ENCODE data around the gene RRP1. TPM values are rescaled to one million over a fixed set of nuclear protein-coding genes. Genes with fewer than 3 reads are reported as not detected.
"Not testable (repeated sequence)": the region's sequence is repeated elsewhere in the genome, so short reads cannot be mapped to it uniquely, and the experiment has no call there.

The RRP1 gene
- total RNA-seq, 1 donor: 16.2 TPM

DNA sequence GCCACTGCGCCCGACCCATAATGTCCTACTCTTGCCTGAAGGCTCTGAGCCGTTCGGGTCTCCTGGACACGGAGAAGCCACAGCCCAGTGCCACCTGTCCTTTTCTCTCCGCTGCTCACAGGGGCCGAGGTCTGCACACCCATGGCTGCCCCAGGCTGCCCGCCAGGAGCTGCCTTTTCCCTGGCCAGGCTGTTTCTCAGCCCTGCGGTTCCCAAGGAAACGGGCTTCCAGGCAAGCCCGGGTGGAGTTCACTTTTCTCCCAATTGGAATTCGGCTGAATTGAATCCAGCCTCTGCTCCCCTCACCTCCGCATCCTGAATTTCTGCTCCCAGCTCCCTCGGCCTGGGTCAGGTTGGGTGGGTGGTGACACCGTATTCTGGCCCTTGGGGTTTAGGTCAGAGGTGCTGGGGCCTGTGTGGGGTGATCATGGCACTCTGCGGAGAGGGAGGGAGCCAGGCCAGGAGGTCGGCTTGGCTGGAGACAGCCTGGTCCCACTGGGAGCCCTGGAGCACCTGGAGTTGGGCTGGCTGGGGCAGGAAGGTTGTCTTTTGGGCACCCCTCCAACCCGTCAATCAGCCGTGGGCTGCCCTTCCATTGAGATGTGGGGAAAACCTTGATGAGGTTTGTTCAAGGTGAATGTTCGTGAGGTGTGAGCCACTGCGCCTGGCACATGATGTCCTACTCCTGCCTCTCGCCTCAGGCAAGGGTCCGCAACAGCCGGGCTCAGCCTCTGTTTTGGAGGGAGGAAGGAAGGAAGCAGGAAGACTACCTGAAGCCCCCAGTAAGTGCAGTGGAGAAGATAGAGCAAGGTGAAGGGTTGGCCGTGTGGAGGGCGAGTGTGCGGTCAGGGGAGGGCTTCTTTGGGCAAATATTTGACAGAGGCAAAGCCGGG, 25.1 kb downstream of the RRP1 start:
- DNase-seq (ENCODE audit: low read depth in 2 of 3, low spot score in 2 of 3): no peak

DNA sequence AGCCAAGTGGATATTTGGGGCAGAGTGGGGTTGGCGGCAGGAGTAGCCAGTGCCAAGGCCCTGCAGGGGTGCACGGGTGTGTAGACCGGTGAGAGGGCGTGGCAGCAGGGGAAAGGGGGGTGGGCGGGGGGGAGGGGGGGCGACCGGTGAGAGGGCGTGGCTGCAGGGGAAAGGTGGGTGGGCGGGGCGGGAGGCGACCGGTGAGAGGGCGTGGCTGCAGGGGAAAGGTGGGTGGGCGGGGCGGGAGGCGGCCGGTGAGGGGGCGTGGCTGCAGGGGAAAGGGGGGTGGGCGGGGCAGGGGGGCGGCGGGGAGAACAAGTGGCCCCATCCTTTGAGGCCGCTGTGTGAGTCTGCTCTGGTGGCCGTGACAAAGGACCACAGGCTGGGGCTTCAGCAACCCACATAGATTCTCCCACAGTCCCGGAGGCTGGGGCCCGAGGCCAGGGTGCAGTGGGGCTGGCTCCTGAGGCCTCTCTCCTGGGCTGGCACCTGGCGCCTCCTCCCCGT, 25.8 kb downstream of the RRP1 start:
- DNase-seq (ENCODE audit: low read depth in 2 of 3, low spot score in 2 of 3): no peak

DNA sequence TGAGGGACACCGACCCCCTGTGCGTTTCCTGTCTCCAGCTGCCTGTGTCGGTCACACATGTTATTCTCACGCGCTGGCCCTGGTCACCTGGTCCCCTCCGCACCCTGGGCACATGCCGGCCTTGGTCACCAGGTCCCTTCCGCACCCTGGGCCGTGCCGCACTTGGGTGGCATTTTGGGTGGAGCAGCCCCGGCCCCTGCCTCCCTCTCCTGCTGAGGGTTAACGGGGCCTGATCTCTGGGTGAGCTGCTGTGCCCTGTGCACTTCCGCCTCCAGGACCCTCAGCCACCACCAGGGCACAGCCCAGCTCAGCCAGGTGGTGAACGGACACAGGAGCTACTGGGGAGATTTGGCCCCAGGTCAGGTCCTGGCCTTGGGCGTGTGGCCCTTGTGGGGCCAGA, 26.6 kb downstream of the RRP1 start:
- no peak for DNase-seq (ENCODE audit: low read depth in 2 of 3, low spot score in 2 of 3)

DNA sequence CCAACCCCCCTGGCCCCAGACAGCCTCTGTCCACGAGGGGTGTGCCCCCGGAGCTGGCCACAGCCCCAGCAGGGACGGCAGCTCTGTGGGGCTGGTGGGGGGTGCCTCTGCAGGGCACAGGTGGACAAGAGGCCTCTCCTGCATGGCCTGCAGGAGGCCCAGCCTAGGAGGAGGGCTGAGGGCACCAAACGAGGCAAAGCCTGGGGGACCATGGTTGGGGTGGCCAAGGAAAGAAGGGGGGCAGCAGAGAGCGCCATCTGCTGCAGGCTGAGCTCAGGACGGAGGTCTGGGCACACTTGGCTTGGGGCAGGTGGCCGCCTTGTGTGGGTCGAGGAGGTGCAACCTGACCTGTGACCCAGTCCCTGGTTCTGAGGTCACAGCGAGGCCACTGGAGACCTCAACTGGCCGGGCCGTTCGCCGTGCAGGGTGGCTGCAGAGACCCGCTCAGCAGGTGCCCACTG, 27.3 kb downstream of the RRP1 start:
- DNase-seq (ENCODE audit: low read depth in 2 of 3, low spot score in 2 of 3): no peak

DNA sequence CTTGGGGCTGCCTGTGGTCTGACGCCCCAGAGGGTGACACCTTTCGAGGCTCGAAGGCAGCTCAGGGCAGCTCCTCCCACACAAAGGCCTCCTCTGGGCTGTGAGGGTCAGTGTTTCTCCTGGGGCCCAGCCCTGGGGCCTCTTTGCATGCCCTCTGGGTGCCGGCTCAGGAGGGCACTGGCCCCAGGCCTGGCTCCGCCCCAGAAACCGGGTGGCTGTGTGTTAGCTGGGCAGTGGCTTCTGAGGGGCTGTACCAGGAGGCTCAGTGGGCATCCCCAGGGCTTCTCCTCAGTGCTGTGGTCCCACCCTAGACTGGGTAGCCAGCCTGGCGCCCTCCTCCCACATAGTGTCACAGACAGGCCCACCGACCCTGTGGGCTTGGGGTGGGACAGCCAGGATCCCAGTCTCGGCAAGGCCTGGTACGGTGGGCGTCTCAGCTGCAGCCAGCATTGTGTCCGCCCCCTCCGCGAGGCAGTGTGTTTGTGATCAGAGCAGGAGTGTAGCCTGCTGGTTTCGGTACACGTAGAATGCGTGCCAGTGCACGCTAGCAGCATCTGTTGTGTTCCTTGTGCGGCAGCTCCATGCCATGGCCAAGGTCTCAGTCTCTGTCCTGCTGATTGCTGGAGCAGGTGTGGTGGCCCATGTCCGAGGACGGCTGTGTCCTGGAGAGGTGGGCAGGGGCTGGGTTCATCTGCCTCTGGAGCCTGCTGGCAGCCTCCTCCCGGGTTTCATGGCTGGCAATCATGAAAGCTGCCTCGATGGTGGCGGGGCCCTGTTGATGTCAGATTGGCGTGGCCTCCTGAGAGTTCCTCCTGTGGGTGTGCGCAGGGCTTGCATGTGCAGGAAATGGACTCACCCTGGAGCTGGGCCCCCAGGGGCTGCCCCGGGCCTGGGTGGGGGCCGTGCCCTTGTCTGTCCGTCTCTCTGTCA, 28.0 kb downstream of the RRP1 start:
- DNase-seq (ENCODE audit: low read depth in 2 of 3, low spot score in 2 of 3): no peak

DNA sequence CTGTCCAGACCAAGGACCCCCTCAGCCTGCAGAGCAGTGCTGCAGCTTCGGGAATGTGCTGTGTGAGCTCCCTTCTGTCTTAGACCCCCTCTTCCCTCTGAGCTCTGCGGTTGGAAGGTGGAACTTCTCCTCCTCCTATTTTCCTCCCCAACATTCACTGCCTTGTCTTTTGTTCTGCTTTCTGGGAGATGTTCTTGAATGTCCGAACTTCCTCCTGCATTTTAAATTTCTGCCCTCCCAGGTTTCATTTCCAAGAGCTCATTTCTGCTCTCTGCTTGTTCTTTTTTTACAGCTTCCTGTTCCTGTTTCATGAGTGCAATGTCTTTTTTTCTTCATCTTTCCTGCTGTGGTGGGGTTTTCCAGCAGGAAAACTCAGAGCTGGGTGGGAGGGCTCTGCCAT, 29.3 kb downstream of the RRP1 start:
- no peak for DNase-seq (ENCODE audit: low read depth in 2 of 3, low spot score in 2 of 3)

DNA sequence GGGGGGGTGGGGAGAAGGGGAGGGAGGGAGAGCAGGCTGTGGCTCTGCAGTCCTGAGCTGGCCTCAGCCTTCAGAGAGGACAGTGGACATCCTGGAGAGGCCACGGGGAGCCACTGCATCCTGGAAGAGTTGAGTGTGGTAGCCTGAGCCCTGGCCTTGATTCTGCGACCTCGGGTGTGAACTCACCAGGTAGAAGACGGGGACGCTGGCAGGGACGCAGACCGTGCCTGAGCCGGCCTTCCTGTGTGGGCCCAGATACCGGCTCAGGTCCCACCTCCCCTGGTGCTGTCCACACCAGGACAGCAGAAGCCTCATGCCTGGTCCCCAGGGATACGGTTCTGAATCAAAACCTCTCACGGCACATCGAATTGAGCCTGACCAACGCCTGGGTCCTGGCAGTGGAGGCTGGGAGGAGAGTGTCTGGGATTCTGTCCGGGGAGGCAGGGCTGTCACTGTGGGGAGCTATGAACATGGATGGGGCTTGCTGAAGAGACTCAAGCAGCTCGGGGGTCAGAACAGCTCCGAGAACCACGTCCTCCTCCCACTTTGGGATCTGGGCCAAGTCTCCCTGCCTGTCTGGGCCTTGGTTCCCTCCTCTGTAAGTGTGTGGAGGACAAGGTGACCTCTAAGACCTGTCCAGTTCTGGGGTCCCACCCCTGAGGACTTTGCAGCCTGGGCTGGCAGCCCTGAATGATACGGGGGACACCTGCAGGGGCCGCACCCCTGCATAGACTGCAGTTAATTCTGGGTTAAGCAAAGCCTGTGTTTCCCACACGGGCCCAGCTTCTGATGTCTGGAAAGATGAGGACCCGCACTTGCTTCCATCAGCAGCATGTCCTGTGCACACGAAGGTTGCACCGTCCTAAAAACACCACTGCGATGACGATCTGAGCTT, 30.4 kb downstream of the RRP1 start:
- DNase-seq (ENCODE audit: low read depth in 2 of 3, low spot score in 2 of 3): no peak

DNA sequence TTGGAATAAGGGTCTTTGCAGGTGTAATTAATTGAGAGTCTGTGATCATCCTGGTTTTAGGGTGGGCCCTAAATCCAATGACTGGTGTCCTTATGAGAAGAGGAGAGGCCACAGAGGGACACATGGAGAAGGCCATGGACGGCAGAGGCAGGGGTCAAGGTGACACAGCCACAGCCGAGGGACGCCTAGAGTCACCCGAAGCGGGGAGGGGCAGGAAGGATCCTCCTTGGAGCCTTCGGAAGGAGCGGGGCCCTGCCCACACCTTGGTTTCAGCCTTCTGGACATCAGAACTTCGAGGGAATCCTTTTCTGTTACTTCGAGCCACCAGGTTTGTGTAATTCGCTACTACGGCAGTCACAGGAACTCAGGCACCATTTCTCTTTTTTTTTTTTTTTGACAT, 31.1 kb downstream of the RRP1 start:
- no peak for DNase-seq (ENCODE audit: low read depth in 2 of 3, low spot score in 2 of 3)

DNA sequence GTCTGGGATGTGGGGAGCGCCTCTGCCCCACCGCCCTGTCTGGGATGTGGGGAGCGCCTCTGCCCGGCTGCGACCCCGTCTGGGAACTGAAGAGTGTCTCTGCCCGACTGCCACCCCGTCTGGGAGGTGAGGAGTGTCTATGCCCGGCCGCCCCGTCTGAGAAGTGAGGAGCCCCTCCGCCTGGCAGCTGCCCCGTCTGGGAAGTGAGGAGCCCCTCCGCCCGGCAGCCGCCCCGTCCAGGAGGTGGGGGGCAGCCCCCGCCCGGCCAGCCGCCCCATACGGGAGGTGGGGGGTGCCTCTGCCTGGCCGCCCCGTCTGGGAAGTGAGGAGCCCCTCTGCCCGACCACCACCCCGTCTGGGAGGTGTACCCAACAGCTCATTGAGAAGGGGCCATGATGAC, 32.8 kb downstream of the RRP1 start:
- DNase-seq (ENCODE audit: low read depth in 2 of 3, low spot score in 2 of 3): not testable (repeated sequence)

DNA sequence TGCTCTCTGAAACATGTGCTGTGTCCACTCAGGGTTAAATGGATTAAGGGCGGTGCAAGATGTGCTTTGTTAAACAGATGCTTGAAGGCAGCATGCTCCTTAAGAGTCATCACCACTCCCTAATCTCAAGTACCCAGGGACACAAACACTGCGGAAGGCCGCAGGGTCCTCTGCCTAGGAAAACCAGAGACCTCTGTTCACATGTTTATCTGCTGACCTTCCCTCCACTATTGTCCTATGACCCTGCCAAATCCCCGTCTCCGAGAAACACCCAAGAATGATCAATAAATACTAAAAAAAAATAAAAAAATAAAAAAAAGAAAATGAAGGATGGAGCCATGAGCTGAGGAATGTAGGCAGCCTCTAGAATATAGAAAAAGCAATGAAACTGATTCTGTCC, 33.4 kb downstream of the RRP1 start:
- DNase-seq (ENCODE audit: low read depth in 2 of 3, low spot score in 2 of 3): not testable (repeated sequence)

DNA sequence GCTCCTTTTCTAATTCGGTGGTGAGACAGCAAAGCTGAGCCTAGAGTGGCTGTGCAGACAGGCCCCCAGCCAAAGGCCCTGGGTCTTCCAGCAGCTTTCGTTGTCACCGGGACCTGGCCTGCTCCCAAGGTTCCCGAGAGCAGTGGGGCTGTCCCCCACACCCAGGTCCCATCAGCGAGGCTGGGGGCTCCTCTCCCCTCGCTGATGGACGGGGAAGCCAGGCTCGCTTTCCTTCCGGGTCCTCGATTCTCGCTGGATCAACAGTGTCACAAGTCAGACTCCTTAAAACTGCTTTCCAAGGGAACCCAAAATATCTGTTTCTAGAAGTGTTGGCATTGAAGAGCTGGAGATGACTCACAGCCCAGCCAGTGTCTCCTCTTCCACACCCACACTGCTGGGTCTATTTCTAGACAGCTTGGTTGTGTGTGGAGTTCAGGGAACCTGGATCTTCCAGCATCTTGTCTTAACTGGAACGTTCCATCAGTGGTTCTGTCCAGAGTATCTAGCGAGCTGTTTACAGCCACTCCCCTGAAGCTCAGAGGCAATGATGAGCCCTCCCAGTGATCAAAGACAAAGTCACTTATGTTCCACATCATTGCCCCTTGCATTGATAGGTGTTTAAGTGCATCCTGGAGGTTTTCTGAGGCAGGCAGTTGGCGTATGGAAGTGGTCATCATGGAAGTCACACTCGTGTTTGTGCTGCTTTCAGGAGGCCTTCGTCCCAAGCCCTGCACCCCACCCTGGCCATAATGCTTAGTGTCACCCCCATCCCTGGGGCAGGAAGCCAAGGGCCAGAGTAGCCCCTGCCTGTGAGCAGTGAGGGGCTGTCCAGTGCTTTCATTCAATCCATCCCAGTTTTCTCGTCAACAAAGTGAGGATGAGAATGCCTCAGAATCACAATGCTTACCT, 35.2 kb downstream of the RRP1 start:
- DNase-seq (ENCODE audit: low read depth in 2 of 3, low spot score in 2 of 3): no peak

DNA sequence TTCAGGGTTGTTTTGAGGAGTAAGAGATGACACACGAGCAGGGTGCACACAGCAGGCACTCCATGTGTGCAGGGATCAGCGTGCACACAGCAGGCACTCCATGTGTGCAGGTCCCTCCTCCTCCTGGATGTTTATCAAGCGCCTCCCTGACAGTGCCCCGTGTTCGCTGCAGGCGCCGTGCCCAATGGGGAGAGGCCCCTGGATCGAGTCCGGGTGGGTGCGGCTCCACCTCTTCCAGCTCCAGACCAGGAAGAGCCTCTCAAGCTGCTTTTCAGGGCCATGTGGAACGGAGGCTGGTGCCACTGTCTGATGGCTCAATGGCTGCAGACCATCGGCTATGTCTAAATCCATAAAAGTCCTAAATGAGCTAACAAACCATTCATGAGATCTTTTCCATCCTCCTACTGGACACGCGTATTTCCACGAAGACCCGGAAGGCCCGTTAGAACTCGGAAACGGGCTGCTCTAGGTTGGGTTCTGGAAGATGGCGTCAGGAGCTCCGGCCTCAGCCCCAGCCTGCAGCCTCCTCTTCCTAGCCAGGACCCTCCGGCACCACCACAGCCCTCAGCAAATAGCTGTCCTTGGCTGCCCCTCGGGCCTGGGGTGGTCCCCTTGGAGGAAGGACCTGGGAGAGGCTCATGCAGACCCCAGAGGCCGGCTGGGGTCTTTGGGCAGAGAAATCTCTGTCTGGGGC, 36.0 kb downstream of the RRP1 start:
- no peak for DNase-seq (ENCODE audit: low read depth in 2 of 3, low spot score in 2 of 3)

DNA sequence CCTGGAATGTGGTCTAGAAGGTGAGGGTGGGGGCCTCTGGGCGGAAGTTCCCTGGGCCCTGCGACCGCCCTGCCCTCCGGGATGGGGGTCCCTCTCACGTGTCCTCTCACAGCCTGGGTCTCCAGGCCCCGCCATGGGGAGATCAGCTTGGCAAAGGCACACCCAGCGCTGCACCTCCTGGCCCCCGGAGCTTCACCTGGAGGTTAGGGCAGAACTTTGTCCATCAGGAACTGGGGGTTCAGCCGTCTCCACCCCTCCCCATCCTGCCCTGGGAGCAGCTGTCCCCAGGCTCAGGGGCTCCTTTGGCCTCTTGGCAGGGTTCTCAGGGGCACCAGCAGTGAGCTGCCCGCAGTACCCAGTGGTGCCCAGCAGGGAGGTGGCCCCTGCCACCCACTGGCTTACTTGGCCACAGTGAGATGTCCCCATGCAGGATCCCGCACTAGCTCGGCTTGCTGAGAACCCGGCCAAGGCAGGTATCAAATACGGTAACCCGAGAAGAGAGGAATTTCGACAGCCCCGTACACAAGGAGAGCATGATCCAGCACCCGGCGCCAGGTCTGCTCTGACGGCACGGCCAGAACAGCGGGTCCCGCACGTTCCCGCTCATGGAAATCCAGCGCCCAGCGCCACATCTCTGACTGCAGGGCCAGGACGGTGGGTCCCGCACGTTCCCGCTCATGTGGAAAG, 36.7 kb downstream of the RRP1 start:
- no peak for DNase-seq (ENCODE audit: low read depth in 2 of 3, low spot score in 2 of 3)

DNA sequence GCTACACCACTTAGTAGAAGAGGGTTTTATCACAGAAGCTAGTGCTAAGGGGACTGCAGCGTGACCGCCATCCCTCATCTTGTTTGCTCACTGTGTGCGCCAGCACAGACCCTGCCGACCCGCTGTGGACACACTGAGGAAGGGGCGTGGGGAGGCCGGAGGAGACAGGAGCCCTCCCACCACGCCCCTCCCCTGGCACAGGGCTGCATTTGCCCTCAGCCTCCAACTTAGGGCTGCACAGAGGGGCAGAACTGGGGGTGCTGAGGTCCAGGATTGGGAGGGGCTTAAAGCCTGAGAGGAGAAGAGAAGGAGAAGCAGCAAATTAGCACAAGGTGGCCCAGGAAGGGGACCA, 37.2 kb downstream of the RRP1 start:
- DNase-seq (ENCODE audit: low read depth in 2 of 3, low spot score in 2 of 3): no peak

DNA sequence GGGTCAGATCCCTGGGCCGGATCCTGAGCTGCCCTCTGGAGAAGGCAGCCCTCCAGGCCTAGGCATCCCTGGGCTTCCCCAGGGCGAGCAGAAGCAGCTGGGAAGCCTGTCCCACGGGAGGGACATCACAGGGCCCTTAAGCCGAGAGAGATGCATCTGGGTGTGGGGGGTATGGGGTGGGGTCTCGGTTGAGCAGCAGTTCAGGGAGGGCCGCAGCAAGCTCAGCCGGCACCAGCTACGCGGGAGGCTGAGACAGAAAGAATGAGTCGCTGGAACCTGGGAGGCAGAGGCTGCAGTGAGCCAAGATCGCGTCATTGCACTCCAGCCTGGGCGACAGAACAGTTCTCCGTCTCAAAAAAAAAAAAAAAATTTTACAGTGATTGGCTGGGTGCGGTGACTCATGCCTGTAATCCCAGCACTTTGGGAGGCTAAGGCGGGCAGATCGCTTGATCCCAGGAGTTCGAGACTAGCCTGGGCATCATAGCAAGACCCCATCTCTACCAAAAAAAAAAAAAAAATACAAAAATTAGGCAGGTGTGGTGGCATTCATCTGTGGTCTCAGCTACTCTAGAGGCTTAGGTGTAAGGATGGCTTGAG, 37.7 kb downstream of the RRP1 start:
- no peak for DNase-seq (ENCODE audit: low read depth in 2 of 3, low spot score in 2 of 3)

DNA sequence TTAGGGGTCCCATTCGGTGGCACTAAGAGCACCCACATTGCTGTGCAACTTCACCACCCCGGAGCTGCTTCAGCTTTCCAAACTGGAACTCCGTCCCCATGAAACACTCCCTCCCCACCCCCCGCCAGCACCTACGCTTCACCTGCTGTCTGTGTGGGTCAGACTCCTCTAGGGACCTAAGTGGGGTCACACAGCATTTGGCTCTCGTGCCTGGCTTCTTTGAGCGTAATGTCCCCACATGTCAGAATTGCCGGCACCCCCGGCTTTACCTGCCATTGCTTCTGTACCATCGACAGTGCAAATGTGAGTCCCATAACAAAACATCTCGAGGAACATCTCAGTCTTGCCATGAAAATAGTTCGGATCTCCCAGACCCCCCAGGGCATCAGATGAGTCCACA, 39.8 kb downstream of the RRP1 start:
- no peak for DNase-seq (ENCODE audit: low read depth in 2 of 3, low spot score in 2 of 3)

DNA sequence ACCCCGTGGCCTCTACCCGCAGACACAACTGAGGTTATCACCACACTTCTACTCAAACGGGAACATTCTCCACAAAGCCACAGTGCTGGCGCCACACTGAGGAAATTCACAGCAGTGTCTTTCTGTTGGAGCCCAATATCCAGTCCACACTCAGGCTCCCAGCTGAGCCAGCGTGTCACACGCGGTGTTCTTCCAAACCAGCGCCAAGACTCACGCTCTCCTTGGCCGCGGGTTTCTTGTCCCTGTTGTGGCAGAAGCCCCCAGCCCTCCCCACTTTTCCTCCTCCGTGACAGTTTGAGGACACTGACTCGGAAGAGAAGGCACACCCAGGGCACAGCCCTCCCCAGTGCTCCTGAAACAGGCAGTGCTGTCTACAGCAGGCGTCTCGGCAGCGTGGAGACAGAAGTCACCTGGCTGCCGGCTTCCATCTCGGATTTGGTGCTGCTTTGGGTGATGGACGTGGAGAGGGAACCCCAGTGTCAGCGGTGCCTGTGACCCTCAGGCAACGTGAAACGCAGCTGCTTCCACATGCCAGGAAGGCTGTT, 40.3 kb downstream of the RRP1 start:
- DNase-seq (ENCODE audit: low read depth in 2 of 3, low spot score in 2 of 3): peak in 1 of 3 donors; percentile 38

DNA sequence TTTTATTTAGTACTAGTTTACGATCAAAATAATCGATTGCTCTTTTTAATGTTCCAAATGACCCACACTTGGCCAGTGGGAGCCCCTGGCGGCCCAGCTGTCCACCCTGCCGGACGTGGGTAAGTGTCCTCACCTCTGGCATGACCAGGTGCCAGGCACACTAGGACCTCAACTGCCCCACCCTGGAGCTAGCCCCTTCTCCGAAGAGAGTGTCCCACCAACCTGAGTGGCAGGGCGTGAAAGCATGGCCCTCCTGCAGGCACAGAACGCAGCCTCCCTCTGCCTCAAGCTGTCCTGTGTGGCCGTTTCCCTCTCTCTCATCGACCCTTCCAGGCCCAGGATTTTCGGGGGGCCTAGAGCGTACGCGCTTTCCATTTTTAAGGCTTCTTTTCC, 42.8 kb downstream of the RRP1 start:
- DNase-seq (ENCODE audit: low read depth in 2 of 3, low spot score in 2 of 3): no peak
